HepG2 (cell line): ENCODE results near the gene FRMD4A. TPM values are rescaled to one million over a fixed set of nuclear protein-coding genes. Genes with fewer than 3 reads are reported as not detected.

Source experiments
- ATAC-seq: fragments of 200-7000 bp; cut with Tn5 transposase; 3 replicates; pipeline ENCODE4 v1.9.1; 2020; ENCODE audit warnings: mild to moderate bottlenecking, moderate library complexity
- BruUV-seq: library from RNA; stranded (reverse); fragments of 400-500 nt; replicated peaks from 2 replicates; lab custom pipeline; 2021; lab: Mats Ljungman, UMichigan
- CTCF ChIA-PET: fragments of 300-600 bp; formaldehyde crosslinking; extraction: SDS; loops from one replicate; lab custom pipeline; 2021; ENCODE audit warnings: low total read pairs, inconsistent platforms, low intra/inter-chr PET ratio; lab: Yijun Ruan, JAX
- POLR2A ChIA-PET: fragments of 350-600 bp; sonication (Branson Sonifier 250); formaldehyde crosslinking; loops from one replicate; lab custom pipeline; 2020; ENCODE audit warnings: antibody characterized with exemption, inconsistent platforms; lab: Yijun Ruan, JAX
- DNase-seq: peaks from one replicate; pipeline ENCODE4 v3.0.0-alpha.2; 2015; ENCODE audit warnings: low spot score
- FAIRE-seq: peaks from 3 replicates; lab custom pipeline; 2011; peaks lifted over from hg19 to GRCh38; lab: Jason Lieb, UNC
- H2AFZ ChIP-seq: one replicate; pipeline ENCODE4 v1.6.1; 2011; ENCODE audit warnings: low read length, inconsistent platforms
- H3K27ac ChIP-seq: fragments of 300-600 bp; 3 replicates; pipeline ENCODE4 v1.8.0; 2011; ENCODE audit warnings: mixed run types, mild to moderate bottlenecking, mixed read lengths, low read length, inconsistent platforms; ENCODE audit not compliant: insufficient read depth; ENCODE audit errors: extremely low read length
- H3K27me3 ChIP-seq, 2 experiments: fragments of 200-600 bp in 1 of 2; 2 replicates in 1 of 2; 3 replicates in 1 of 2; pipeline versions ENCODE4 v1.6.0 to v1.8.0; 2011; ENCODE audit warnings: low read length in 2 of 2, mild to moderate bottlenecking in 2 of 2, moderate library complexity in 2 of 2, inconsistent platforms in 1 of 2; ENCODE audit not compliant: insufficient read depth in 2 of 2, control insufficient read depth in 1 of 2
- H3K36me3 ChIP-seq, 2 experiments: fragments of 200-600 bp in 1 of 2; replicated peaks in 1 of 2; 2 replicates in 1 of 2; 3 replicates in 1 of 2; pipeline versions ENCODE4 v1.5.1 to v1.8.0; 2011; ENCODE audit warnings: low read length in 2 of 2, inconsistent platforms in 1 of 2; ENCODE audit not compliant: insufficient read depth in 2 of 2, control insufficient read depth in 1 of 2
- H3K4me1 ChIP-seq: 2 replicates; pipeline ENCODE4 v1.5.1; 2012; ENCODE audit warnings: low read length, inconsistent platforms; ENCODE audit not compliant: insufficient read depth
- H3K4me2 ChIP-seq: 2 replicates; pipeline ENCODE4 v1.6.0; 2011; ENCODE audit warnings: low read depth, low read length, inconsistent platforms
- H3K4me3 ChIP-seq, 3 experiments: fragments of 200-600 bp in 1 of 3; sonication (generic), shearing (Covaris generic) in 1 of 3; replicated peaks in 1 of 3; 2 replicates each; pipeline ENCODE4 v1.5.1; 2011 to 2016; ENCODE audit warnings: low read length in 3 of 3, inconsistent platforms in 2 of 3, low read depth in 2 of 3, mild to moderate bottlenecking in 2 of 3, control low read depth in 1 of 3, mixed read lengths in 1 of 3; ENCODE audit not compliant: insufficient read depth in 1 of 3
- H3K79me2 ChIP-seq: one replicate; pipeline ENCODE4 v1.6.1; 2011; ENCODE audit warnings: low read length, inconsistent platforms; ENCODE audit not compliant: insufficient read depth
- H3K9ac ChIP-seq: 2 replicates; pipeline ENCODE4 v1.6.0; 2011; ENCODE audit warnings: mild to moderate bottlenecking, low read depth, low read length, inconsistent platforms; ENCODE audit not compliant: insufficient read depth
- H3K9me3 ChIP-seq: 2 replicates; pipeline ENCODE4 v1.5.1; 2012; ENCODE audit warnings: mild to moderate bottlenecking, low read length
- H4K20me1 ChIP-seq: 2 replicates; pipeline ENCODE4 v1.6.0; 2011; ENCODE audit warnings: inconsistent platforms, mild to moderate bottlenecking, low read length, moderate library complexity; ENCODE audit not compliant: insufficient read depth
- TAF15 ChIP-seq: fragments of 200-400 bp; formaldehyde crosslinking; IDR thresholded peaks from one replicate; pipeline ENCODE4 v1.6.1; 2018; ENCODE audit warnings: mild to moderate bottlenecking, low read depth, low read length; ENCODE audit not compliant: poor library complexity, severe bottlenecking
- WGBS: methylation state at CpG from one replicate; pipeline ENCODE4 v1.1.6; 2017; ENCODE audit warnings: low lambda C conversion rate; 5-methylcytosine and 5-hydroxymethylcytosine counted together
- in situ Hi-C: cut with HindIII; loops from 2 replicates; pipeline ENCODE4 v1.10.0; 2017; ENCODE audit warnings: low pct_unique_long_range_greater_than_20kb; ENCODE audit not compliant: extremely low pct_ligation_motif_present
- intact Hi-C: fragments of 100-400 bp; cut with micrococcal nuclease; formaldehyde crosslinking; loops from one replicate; pipeline ENCODE4 v1.10.0; 2022; ENCODE audit not compliant: unreplicated experiment
- polyA plus RNA-seq, 8 experiments: library from polyadenylated mRNA; depleted of rRNA in 3 of 8; stranded (reverse) in 7 of 8; unstranded in 1 of 8; fragments of >200 nt; fragmentation: Illumina TruSeq in 4 of 8; extraction: Trizol in 4 of 8; gene quantifications; 2 replicates each; pipeline versions ENCODE4 v1.2.1 to v1.2.3, GENCODE V29; 2011 to 2016; ENCODE audit warnings: low read depth in 4 of 8, missing spikeins in 1 of 8, mixed read lengths in 1 of 8; ENCODE audit not compliant: insufficient read depth in 1 of 8
- total RNA-seq, 5 experiments: library from RNA; depleted of rRNA; stranded (reverse); fragments of >200 nt; fragmentation: Illumina TruSeq; extraction: Trizol; gene quantifications; 2 replicates each; pipeline ENCODE4 v1.2.3, GENCODE V29; 2016; ENCODE audit warnings: low read depth in 1 of 5
- TF ChIP-seq, protein P1 (sequence below): sonication (generic); formaldehyde crosslinking; IDR thresholded peaks from 2 replicates; pipeline ENCODE4 v1.4.0; 2020; ENCODE audit warnings: missing genetic modification reagents, borderline replicate concordance

Gene FRMD4A
- total and polyA plus RNA-seq, 2 of the 13 experiments (the other 11 are each of a cell fraction or from before 2014, with no cell fraction given) = 0.09 to 0.26 TPM

- ATAC-seq (no peak), FAIRE-seq (no peak), DNase-seq (no peak)
- Histone ChIP-seq H3K4me3 (no peak overlapping the region), H3K36me3 (no peaks in the 10 kb centered on the region), H3K9ac (no peak overlapping the region), H3K9me3 (no peaks in the 10 kb centered on the region; the same call in 1 of the 2 replicates), H3K4me2 (no peak overlapping the region), H4K20me1 (no peaks in the 10 kb centered on the region), H2AFZ (no peak overlapping the region), H3K4me1 (no peaks in the 10 kb centered on the region), H3K79me2 (no peaks in the 10 kb centered on the region), H3K27ac (no peak overlapping the region), H3K27me3 (peaks cover 0 to 11% of the 10 kb centered on the region in 2 experiments; a peak in 2 of 5 replicates)
- ChIA-PET POLR2A (no interaction called here), CTCF (no interaction called here)
- WGBS = 0% methylated on average over 1 of the region's 2 CpGs
- BruUV-seq = no TSS peak
- intact Hi-C loops = no loop called here
- TF ChIP-seq TAF15 = no peak
- TF ChIP-seq, protein P1, sequence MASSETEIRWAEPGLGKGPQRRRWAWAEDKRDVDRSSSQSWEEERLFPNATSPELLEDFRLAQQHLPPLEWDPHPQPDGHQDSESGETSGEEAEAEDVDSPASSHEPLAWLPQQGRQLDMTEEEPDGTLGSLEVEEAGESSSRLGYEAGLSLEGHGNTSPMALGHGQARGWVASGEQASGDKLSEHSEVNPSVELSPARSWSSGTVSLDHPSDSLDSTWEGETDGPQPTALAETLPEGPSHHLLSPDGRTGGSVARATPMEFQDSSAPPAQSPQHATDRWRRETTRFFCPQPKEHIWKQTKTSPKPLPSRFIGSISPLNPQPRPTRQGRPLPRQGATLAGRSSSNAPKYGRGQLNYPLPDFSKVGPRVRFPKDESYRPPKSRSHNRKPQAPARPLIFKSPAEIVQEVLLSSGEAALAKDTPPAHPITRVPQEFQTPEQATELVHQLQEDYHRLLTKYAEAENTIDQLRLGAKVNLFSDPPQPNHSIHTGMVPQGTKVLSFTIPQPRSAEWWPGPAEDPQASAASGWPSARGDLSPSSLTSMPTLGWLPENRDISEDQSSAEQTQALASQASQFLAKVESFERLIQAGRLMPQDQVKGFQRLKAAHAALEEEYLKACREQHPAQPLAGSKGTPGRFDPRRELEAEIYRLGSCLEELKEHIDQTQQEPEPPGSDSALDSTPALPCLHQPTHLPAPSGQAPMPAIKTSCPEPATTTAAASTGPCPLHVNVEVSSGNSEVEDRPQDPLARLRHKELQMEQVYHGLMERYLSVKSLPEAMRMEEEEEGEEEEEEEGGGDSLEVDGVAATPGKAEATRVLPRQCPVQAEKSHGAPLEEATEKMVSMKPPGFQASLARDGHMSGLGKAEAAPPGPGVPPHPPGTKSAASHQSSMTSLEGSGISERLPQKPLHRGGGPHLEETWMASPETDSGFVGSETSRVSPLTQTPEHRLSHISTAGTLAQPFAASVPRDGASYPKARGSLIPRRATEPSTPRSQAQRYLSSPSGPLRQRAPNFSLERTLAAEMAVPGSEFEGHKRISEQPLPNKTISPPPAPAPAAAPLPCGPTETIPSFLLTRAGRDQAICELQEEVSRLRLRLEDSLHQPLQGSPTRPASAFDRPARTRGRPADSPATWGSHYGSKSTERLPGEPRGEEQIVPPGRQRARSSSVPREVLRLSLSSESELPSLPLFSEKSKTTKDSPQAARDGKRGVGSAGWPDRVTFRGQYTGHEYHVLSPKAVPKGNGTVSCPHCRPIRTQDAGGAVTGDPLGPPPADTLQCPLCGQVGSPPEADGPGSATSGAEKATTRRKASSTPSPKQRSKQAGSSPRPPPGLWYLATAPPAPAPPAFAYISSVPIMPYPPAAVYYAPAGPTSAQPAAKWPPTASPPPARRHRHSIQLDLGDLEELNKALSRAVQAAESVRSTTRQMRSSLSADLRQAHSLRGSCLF = no peak
- in situ Hi-C loops = no loop called here
Measured at GRCh38 chr10:14250496-14251076, 80.1 kb downstream of the FRMD4A start.
